PFSK-1 (cell line): Measurements from ENCODE around the gene ADAMTS2.

Experiments used
- FOXP2 ChIP-seq: optimal IDR thresholded peaks from 2 replicates; pipeline ENCODE3; 2011; ENCODE audit warnings: borderline replicate concordance, control low read depth, inconsistent platforms; ENCODE audit not compliant: insufficient read depth; ENCODE audit errors: extremely low read length, extremely low read depth
- POLR2AphosphoS5 ChIP-seq: IDR thresholded peaks from 2 replicates; pipeline ENCODE4 v1.6.1; 2012; ENCODE audit warnings: low read depth, mild to moderate bottlenecking, control low read depth, low read length, moderate library complexity
- REST ChIP-seq, 2 experiments: IDR thresholded peaks; 2 replicates each; pipeline versions ENCODE4 v1.6.1 to v1.8.0; 2011 to 2012; ENCODE audit warnings: low read depth in 2 of 2, low read length in 2 of 2, control low read depth in 1 of 2, inconsistent platforms in 1 of 2, mild to moderate bottlenecking in 1 of 2, moderate library complexity in 1 of 2; ENCODE audit not compliant: insufficient read depth in 1 of 2
- SIN3A ChIP-seq: IDR thresholded peaks from 2 replicates; pipeline ENCODE4 v1.6.1; 2012; ENCODE audit warnings: mild to moderate bottlenecking, low read length, moderate library complexity, borderline replicate concordance; ENCODE audit not compliant: insufficient read depth
- TAF1 ChIP-seq: IDR thresholded peaks from 2 replicates; pipeline ENCODE4 v1.6.1; 2012; ENCODE audit warnings: low read length, control low read depth, borderline replicate concordance; ENCODE audit not compliant: insufficient read depth

Gene ADAMTS2

GRCh38 chr5:179254638-179255271, 90.5 kb downstream of the ADAMTS2 start:
- TF ChIP-seq POLR2AphosphoS5 (no peak), FOXP2 (no peak), SIN3A (no peak), REST (IDR thresholded peaks at IDR 0.05; ENCODE audit: insufficient read depth in 1 of 2, low read depth in 2 of 2, low read length in 2 of 2) (no peak)

GRCh38 chr5:179253730-179254129, 91.5 kb downstream of the ADAMTS2 start:
- no peak for TF ChIP-seq FOXP2
- no peak for TF ChIP-seq SIN3A
- TF ChIP-seq REST (IDR thresholded peaks at IDR 0.05; ENCODE audit: insufficient read depth in 1 of 2, low read depth in 2 of 2, low read length in 2 of 2), result no peak
- TF ChIP-seq POLR2AphosphoS5, result no peak
- no peak for TF ChIP-seq TAF1

GRCh38 chr5:179251276-179251969, 93.8 kb downstream of the ADAMTS2 start:
- TF ChIP-seq POLR2AphosphoS5, result no peak
- TF ChIP-seq REST (IDR thresholded peaks at IDR 0.05; ENCODE audit: insufficient read depth in 1 of 2, low read depth in 2 of 2, low read length in 2 of 2), result no peak
- TF ChIP-seq SIN3A, result no peak
- no peak for TF ChIP-seq TAF1
- no peak for TF ChIP-seq FOXP2

GRCh38 chr5:179250561-179251225, 94.6 kb downstream of the ADAMTS2 start:
- TF ChIP-seq FOXP2 (no peak), REST (IDR thresholded peaks at IDR 0.05; ENCODE audit: insufficient read depth in 1 of 2, low read depth in 2 of 2, low read length in 2 of 2) (no peak), TAF1 (no peak), SIN3A (no peak), POLR2AphosphoS5 (no peak)

GRCh38 chr5:179246227-179246626, 99.0 kb downstream of the ADAMTS2 start:
- TF ChIP-seq FOXP2, result no peak
- TF ChIP-seq TAF1, result no peak
- no peak for TF ChIP-seq REST (IDR thresholded peaks at IDR 0.05; ENCODE audit: insufficient read depth in 1 of 2, low read depth in 2 of 2, low read length in 2 of 2)
- no peak for TF ChIP-seq SIN3A
- no peak for TF ChIP-seq POLR2AphosphoS5
